ENCODE data around the gene SATL1. TPM values are rescaled to one million over a fixed set of nuclear protein-coding genes. Genes with fewer than 3 reads are reported as not detected.

The SATL1 gene
- total and polyA plus RNA-seq, 2 donors (not counting 3 experiments of a cell fraction or from before 2014, with no cell fraction given): not detected

DNA sequence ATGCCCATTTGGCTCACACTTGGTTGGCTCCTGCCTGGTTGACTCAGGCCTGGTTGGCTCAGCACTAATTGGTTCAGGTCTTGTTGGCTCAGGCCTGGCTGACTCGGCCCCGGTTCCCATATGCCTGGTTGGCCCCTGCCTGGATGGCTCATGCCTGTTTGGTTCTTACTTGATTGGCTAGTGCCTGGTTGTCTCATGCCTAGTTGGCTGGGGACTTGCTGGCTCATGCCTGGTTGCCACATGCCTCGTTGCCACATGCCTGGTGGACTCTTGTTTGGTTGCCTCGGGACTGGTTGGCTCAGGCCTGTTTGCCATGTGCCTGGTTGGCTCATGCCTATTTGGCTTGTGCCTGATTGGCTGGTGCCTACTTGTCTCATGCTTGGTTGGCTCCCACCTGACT lies 136.2 kb downstream of the SATL1 start:
- intact Hi-C loops (cut with micrococcal nuclease) (no loop called here), dilution Hi-C loops (cut with MboI; ENCODE audit: extremely low pct_ligation_motif_present, low sequenced_read_pairs) (no loop called here)
- Histone ChIP-seq H3K4me3 (replicated peaks in 1 of 3; ENCODE audit: insufficient read depth in 1 of 3, low read depth in 1 of 3, low read length in 3 of 3) (no peak overlapping the region), H4K20me1 (replicated peaks; ENCODE audit: control insufficient read depth, extremely low read depth, insufficient read depth, low read length) (no peaks in the 10 kb centered on the region), H3K27ac (ENCODE audit: insufficient read depth, low read depth, low read length) (no peak overlapping the region), H3K9me1 (replicated peaks; ENCODE audit: control insufficient read depth, extremely low read depth, insufficient read depth, low read length) (no peaks in the 10 kb centered on the region), H3K4me1 (ENCODE audit: control insufficient read depth, extremely low read depth, insufficient read depth, low read length) (no peaks in the 10 kb centered on the region), H3K9me3 (replicated peaks; ENCODE audit: control insufficient read depth, insufficient read depth, low read length) (no peaks in the 10 kb centered on the region), H3K36me3 (ENCODE audit: control insufficient read depth in 2 of 2, extremely low read depth in 1 of 2, insufficient read depth in 2 of 2, low read length in 2 of 2) (no peaks in the 10 kb centered on the region), H3K9ac (replicated peaks; ENCODE audit: extremely low read depth, insufficient read depth, low read length) (no peak overlapping the region), H3K27me3 (ENCODE audit: control insufficient read depth in 2 of 2, insufficient read depth in 2 of 2, low read length in 2 of 2) (no peaks in the 10 kb centered on the region), H3K79me2 (ENCODE audit: control insufficient read depth, insufficient read depth, low read length) (no peaks in the 10 kb centered on the region), H3K4me2 (ENCODE audit: insufficient read depth, low read length) (no peak overlapping the region), H2AFZ (ENCODE audit: low read depth, low read length) (no peak overlapping the region)
- ChIA-PET CTCF (no interaction called here), POLR2A (no interaction called here)
- TF ChIP-seq, protein P1, sequence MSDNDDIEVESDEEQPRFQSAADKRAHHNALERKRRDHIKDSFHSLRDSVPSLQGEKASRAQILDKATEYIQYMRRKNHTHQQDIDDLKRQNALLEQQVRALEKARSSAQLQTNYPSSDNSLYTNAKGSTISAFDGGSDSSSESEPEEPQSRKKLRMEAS (IDR thresholded peaks at IDR 0.05; ENCODE audit: insufficient read depth, insufficient read length): no peak
- no peak for TF ChIP-seq GATA2 (IDR thresholded peaks at IDR 0.05; ENCODE audit: insufficient read depth, insufficient read length, low read depth, low read length)
- no peak for TF ChIP-seq EZH2 (IDR thresholded peaks at IDR 0.05; ENCODE audit: borderline replicate concordance, low read depth, low read length, severe bottlenecking)
- no peak for TF ChIP-seq MYC (IDR thresholded peaks at IDR 0.05; ENCODE audit: low read depth, low read length)
- BruUV-seq (replicated peaks): no TSS peak
- FAIRE-seq (no peak), DNase-seq (ENCODE audit: low read depth, low spot score) (no peak)

GRCh38 chrX:85089321-85089840 lies 154.2 kb downstream of the SATL1 start:
- no peaks in the 10 kb centered on the region for H3K9me1 ChIP-seq (replicated peaks; ENCODE audit: control insufficient read depth, extremely low read depth, insufficient read depth, low read length)
- no peak for DNase-seq (ENCODE audit: low read depth, low spot score)
- no peak overlapping the region for H3K4me2 ChIP-seq (ENCODE audit: insufficient read depth, low read length)
- no peaks in the 10 kb centered on the region for H4K20me1 ChIP-seq (replicated peaks; ENCODE audit: control insufficient read depth, extremely low read depth, insufficient read depth, low read length)
- dilution Hi-C loops (cut with MboI; ENCODE audit: extremely low pct_ligation_motif_present, low sequenced_read_pairs) (no loop called here), intact Hi-C loops (cut with micrococcal nuclease) (no loop called here)
- no peaks in the 10 kb centered on the region for H3K36me3 ChIP-seq (ENCODE audit: control insufficient read depth in 2 of 2, extremely low read depth in 1 of 2, insufficient read depth in 2 of 2, low read length in 2 of 2)
- no peak for FAIRE-seq
- no peaks in the 10 kb centered on the region for H3K27me3 ChIP-seq (ENCODE audit: control insufficient read depth in 2 of 2, insufficient read depth in 2 of 2, low read length in 2 of 2)
- no peaks in the 10 kb centered on the region for H3K9me3 ChIP-seq (replicated peaks; ENCODE audit: control insufficient read depth, insufficient read depth, low read length)
- CTCF ChIA-PET: no interaction called here
- H3K9ac ChIP-seq (replicated peaks; ENCODE audit: extremely low read depth, insufficient read depth, low read length): no peak overlapping the region
- H2AFZ ChIP-seq (ENCODE audit: low read depth, low read length): no peak overlapping the region
- H3K4me1 ChIP-seq (ENCODE audit: control insufficient read depth, extremely low read depth, insufficient read depth, low read length): no peaks in the 10 kb centered on the region
- no TSS peak for BruUV-seq (replicated peaks)
- no peak overlapping the region for H3K27ac ChIP-seq (ENCODE audit: insufficient read depth, low read depth, low read length)
- H3K79me2 ChIP-seq (ENCODE audit: control insufficient read depth, insufficient read depth, low read length): no peaks in the 10 kb centered on the region
- POLR2A ChIA-PET: no interaction called here
- TF ChIP-seq JUN (IDR thresholded peaks at IDR 0.05; ENCODE audit: borderline replicate concordance, insufficient read depth, insufficient read length, low read depth) (no peak), EZH2 (IDR thresholded peaks at IDR 0.05; ENCODE audit: borderline replicate concordance, low read depth, low read length, severe bottlenecking) (no peak), GATA2 (IDR thresholded peaks at IDR 0.05; ENCODE audit: insufficient read depth, insufficient read length, low read depth, low read length) (no peak), FOS (IDR thresholded peaks at IDR 0.05; ENCODE audit: borderline replicate concordance, insufficient read depth, low read length) (no peak), POLR2A (IDR thresholded peaks at IDR 0.05; ENCODE audit: low read depth, low read length) (no peak), MYC (IDR thresholded peaks at IDR 0.05; ENCODE audit: low read depth, low read length) (no peak), POLR2AphosphoS5 (IDR thresholded peaks at IDR 0.05; ENCODE audit: insufficient read depth, low read depth, low read length) (no peak), CTCF (IDR thresholded peaks at IDR 0.05; ENCODE audit: extremely low read depth in 1 of 2, insufficient read depth in 1 of 2, low read depth in 1 of 2, low read length in 2 of 2) (no peak)
- TF ChIP-seq, protein P1 (IDR thresholded peaks at IDR 0.05; ENCODE audit: insufficient read depth, insufficient read length): no peak
- no peak overlapping the region for H3K4me3 ChIP-seq (replicated peaks in 1 of 3; ENCODE audit: insufficient read depth in 1 of 3, low read depth in 1 of 3, low read length in 3 of 3)

Measured in endothelial cell of umbilical vein (primary cell).